ENCODE measurements around the gene KLC4.
"Not testable (repeated sequence)": the region's sequence is repeated elsewhere in the genome, so short reads cannot be mapped to it uniquely, and the experiment has no call there.

Gene KLC4

GRCh38 chr6:43074847-43075669 is 15.6 kb downstream of the KLC4 start:
- no peak for DNase-seq

- DNase-seq, result no peak
Observed at GRCh38 chr6:43075670-43076463, 16.4 kb downstream of the KLC4 start, which contains the start of gene PTK7. Gene PTK7, plus strand, starts transcription at chr6:43076314. Its CDS starts 175 bp downstream, at chr6:43076489.

- DNase-seq, result no peak
Observed at GRCh38 chr6:43076464-43077332, 17.3 kb downstream of the KLC4 start.

GRCh38 chr6:43077333-43077809 is 17.9 kb downstream of the KLC4 start:
- no peak for DNase-seq

- DNase-seq, result no peak
Observed at GRCh38 chr6:43077981-43078511, 18.6 kb downstream of the KLC4 start.

GRCh38 chr6:43078691-43079090 is 19.3 kb downstream of the KLC4 start:
- DNase-seq, result no peak

GRCh38 chr6:43081043-43081442 is 21.6 kb downstream of the KLC4 start:
- DNase-seq, result no peak

GRCh38 chr6:43081922-43082321 is 22.5 kb downstream of the KLC4 start:
- DNase-seq, result not testable (repeated sequence)

GRCh38 chr6:43082806-43083655 is 23.6 kb downstream of the KLC4 start:
- no peak for DNase-seq

GRCh38 chr6:43086022-43086658 is 26.7 kb downstream of the KLC4 start:
- DNase-seq, result no peak

GRCh38 chr6:43088654-43089056 is 29.2 kb downstream of the KLC4 start:
- DNase-seq, result no peak

GRCh38 chr6:43089467-43089866 is 30.0 kb downstream of the KLC4 start:
- no peak for DNase-seq

- no peak for DNase-seq
Observed at GRCh38 chr6:43089874-43090558, 30.6 kb downstream of the KLC4 start.

GRCh38 chr6:43090559-43090956 is 31.1 kb downstream of the KLC4 start:
- no peak for DNase-seq

- DNase-seq, result no peak
Observed at GRCh38 chr6:43091020-43091419, 31.6 kb downstream of the KLC4 start.

GRCh38 chr6:43091436-43091991 is 32.1 kb downstream of the KLC4 start:
- DNase-seq, result no peak

- no peak for DNase-seq
Observed at GRCh38 chr6:43092635-43093034, 33.2 kb downstream of the KLC4 start.

- no peak for DNase-seq
Observed at GRCh38 chr6:43093436-43094289, 34.2 kb downstream of the KLC4 start.

GRCh38 chr6:43095939-43096338 is 36.5 kb downstream of the KLC4 start:
- DNase-seq, result no peak
